ENCODE data around the gene SLC6A7.
"Not testable (repeated sequence)": the region's sequence is repeated elsewhere in the genome, so short reads cannot be mapped to it uniquely, and the experiment has no call there.

SLC6A7 gene

DNA sequence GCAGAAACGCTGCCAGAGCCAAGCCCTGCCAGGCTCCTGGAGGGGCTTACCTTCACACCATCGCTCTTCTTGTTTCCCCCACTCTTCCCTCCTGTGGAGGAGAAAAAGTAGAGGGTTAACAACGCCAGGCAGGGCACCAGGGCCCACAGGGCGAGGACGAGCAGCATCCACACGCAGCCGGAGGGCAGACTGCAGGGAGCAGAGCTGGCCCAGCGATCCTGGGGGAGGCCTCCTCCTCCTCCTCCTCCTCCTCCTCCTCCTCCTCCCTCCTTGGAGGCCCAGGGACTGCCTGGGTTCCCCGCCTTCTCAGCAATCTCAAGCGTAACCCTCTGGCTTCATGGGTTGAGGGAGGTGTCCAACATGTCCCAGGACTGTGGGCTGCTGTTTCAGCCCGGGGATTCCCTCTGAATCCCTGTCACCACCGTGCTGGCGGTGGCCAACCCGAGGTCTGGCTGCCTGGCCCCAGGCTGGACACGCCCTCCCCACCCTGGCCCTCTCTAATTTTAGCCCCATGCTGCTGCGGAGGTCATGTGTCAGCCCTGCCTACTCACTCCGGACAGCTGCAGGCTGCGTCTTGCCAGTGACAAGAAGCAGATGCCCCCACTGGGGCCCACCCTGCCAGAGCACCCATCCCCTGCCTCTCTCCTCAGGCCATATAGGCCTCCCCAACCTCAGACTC, 55.4 kb downstream of the SLC6A7 start:
- DNase-seq: no peak

DNA sequence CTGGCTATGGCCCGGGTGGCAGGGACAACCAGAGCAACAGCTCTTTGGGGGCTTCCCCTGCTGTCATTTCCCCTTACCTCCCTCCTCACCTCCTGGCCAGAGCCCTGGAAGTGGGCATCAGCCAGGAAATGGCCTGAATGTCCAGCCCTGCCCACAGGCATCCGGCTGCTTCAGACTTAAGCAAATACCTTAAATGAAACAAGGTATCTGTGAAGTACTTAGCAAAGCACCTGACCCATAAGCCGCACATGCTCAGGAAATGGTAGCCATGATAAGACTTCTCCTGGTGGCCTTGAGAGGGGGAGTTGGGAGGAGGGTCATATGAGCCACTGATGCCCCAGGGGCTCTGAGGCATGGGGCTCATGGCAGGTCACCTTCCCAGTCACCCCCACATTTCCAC, 55.9 kb downstream of the SLC6A7 start:
- no peak for DNase-seq

DNA sequence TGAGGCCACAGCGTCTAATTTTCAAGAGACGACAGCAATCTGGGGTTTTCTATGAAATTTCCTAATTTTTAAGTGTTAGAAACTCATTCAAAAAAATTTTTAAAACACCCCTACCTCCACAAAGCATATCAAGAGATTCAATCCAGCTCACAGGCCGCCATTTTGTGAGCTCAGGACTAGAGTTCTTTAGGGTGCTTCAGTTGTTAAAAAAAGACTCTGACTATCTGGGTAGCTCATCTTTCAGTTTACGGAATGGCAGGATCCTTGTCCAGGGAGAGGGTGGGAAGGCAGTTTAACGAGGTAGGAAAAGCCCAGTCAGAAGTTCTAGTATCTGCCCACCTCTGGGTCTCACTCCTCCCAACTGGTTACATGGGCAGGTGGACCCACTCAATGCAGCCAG, 56.6 kb downstream of the SLC6A7 start:
- no peak for DNase-seq

DNA sequence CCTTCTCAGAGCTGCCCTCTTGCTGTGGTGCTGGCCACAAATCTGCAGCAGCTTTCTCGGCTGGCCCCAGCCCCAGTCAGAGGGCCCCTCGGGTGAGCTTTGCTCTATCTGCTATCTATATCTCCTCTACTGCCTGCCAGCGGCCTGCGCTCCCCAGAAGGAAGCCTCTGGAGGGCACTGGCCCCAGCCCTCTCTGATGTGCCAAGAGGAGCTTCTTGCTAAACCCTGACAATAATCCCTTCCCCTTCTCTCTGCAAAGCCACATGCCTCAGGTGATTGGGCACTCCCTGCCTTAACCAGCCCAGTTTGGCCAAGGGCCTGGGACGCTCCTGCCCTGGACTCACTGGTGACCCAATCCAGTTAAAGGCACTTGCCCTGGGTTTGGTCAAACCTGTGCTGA, 57.0 kb downstream of the SLC6A7 start:
- no peak for DNase-seq

GRCh38 chr5:150247726-150248125, 57.9 kb downstream of the SLC6A7 start:
- no peak for DNase-seq

GRCh38 chr5:150248493-150248892, 58.6 kb downstream of the SLC6A7 start:
- not testable (repeated sequence) for DNase-seq

GRCh38 chr5:150248946-150249345, 59.1 kb downstream of the SLC6A7 start:
- no peak for DNase-seq

DNA sequence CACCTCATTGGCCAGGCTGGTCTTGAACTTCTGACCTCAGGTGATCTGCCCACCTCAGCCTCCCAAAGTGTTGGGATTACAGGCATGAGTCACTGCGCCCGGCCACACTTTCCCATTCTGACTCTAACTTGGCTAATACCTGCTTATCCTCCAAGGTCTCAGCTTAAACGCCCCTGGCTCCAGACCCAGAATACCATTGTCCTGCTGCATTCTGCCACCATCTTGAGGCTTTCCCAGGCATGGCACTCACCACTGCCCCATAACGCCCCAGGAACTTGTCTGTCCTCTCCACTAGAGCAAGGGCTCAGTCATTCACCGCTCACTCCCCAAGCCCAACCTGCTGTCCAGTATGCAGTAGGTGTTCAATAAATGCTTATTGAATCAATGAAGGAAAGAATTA, 59.9 kb downstream of the SLC6A7 start:
- DNase-seq: no peak

DNA sequence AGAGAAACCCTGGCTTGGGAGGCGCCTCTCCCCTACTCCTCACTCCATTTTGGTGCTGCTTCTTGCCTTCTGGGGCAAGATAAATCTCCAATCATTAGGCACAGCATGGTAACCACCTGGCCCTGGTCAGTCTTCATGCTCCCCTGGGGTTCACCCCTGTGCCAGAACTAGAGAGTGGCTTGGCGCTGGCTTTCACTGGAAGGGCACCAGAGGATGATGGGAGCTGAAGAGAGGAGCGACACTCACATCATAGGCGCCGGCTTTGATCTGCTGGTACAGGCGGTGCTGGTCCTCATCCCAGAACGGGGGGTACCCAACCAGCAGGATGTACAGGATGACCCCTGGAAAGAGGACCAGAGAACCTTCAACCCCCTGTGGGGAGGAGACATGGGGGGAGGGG, 61.6 kb downstream of the SLC6A7 start:
- DNase-seq: no peak

- DNase-seq: no peak
Measured at GRCh38 chr5:150252489-150252888, 62.6 kb downstream of the SLC6A7 start.

GRCh38 chr5:150253416-150254208, 63.8 kb downstream of the SLC6A7 start:
- no peak for DNase-seq

GRCh38 chr5:150254363-150254762, 64.5 kb downstream of the SLC6A7 start:
- no peak for DNase-seq

- DNase-seq: no peak
Measured at GRCh38 chr5:150254774-150255173, 64.9 kb downstream of the SLC6A7 start.

DNA sequence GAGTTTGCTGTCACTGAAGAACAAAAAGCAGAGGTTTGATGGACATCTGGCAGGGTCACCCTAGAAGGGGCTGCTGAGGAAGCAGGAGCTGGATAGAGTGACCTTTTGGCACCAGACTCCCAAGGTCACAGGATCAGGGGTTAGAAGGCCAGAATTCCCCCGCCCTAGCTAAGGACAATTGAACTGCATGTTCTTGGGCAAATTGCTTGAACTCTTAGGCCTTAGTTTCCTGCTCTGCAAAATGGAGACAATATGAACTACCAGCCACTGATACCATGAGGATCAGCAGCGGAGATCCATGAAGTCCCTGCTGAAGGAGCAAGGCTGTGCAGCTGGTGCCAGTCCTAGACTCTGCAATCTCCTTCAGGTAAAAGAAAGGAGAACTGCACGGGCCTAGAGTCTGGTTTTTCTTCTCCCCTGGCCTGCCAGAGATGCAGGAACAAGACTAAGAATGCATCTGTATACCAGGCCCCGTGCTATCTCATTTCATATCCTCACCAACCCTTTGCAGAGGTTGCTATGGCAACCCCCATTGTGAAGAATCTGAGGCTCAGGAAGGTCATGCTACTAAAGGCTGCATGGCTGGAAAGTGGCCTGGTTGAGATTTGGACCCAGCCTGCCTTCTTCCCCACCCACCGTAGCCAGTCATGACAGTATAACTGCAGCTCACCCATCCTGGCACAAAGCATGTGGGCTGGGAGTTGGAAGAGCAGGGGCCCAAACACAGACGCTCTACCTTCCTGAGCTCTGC, 66.0 kb downstream of the SLC6A7 start:
- no peak for DNase-seq

DNA sequence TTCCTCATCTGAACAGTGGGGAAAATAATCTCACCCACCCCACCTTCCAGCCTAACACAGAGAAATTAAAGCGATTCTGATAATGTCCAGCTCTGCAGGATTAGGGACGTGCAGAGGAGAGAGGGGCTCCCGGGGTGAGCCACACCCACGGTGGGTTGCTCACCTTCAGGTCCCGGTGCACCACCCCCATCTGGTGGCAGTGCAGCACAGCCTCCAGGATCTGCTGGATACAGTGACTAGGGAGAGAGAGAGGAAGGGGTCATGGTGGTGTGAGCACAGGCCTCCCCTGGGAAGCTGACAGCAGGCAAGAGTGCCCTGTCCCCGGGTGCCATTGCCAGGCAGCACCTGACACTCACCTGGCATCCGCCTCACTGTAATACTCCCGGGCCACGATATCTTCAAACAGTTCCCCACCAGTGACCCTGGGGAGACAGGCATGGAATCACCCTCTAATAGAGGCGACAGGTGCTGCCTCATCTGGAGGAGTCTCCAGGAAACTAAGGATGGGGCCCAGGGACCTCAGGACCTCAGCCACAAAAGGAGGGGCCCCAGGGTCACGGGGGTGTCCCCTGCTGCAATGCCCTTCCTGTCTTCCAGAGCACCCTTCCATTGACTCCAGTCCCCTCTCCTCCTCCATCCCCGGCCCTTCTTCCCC, 66.7 kb downstream of the SLC6A7 start:
- no peak for DNase-seq

DNA sequence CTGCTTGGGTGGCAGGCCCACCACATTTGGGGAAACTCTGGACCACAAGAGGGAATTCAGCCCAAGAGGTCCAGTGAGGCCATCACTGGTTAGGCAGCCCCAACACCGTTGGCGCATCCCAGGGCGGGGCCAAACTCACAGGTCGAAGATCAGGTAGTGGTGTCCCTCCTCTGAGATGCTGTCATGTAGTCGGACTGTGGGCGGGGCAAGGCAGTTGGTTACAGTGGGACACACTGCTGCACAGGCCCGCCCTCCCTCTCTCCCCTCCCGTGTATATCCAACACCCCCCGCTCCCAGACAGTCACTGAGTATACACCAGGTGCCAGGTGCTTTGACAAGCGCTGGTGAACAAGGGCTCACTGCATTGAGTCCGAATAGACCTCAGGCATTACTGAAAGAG, 67.6 kb downstream of the SLC6A7 start:
- no peak for DNase-seq

DNA sequence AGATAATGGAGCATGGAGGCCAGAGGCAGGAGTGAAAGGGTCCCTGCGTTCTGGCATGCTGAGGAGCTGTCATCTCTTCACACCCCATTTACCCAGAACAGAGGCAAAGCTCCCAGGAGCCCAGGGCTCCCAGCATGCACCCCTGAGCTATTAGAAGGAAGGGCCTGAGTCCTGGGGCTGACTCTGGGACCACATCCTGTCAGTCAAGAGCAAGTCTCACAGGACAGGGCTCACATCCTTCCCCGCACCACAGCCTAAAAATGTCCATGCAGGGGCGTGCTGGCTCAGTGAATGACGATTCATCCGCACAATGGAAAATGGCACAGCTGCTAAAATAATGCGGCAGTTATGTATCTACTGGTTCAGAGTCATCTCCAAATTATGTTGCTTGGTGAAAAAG, 68.3 kb downstream of the SLC6A7 start:
- DNase-seq: peak; percentile 31
